ENCODE data around the gene RAPGEF5. TPM values are rescaled to one million over a fixed set of nuclear protein-coding genes. Genes with fewer than 3 reads are reported as not detected.

The RAPGEF5 gene
- total and polyA plus RNA-seq, 2 donors (not counting 3 experiments of a cell fraction or from before 2014, with no cell fraction given), result 10.0 to 43.2 TPM

- Histone ChIP-seq H3K9me1 (replicated peaks; ENCODE audit: control insufficient read depth, extremely low read depth, insufficient read depth, low read length) (no peaks in the 10 kb centered on the region), H3K36me3 (ENCODE audit: control insufficient read depth in 2 of 2, extremely low read depth in 1 of 2, insufficient read depth in 2 of 2, low read length in 2 of 2) (peaks cover 3 to 12% of the 10 kb centered on the region in 2 experiments), H3K27me3 (ENCODE audit: control insufficient read depth in 2 of 2, insufficient read depth in 2 of 2, low read length in 2 of 2) (no peaks in the 10 kb centered on the region), H3K9me3 (replicated peaks; ENCODE audit: control insufficient read depth, insufficient read depth, low read length) (no peaks in the 10 kb centered on the region), H3K27ac (ENCODE audit: insufficient read depth, low read depth, low read length) (no peak overlapping the region), H2AFZ (ENCODE audit: low read depth, low read length) (no peak overlapping the region), H3K79me2 (ENCODE audit: control insufficient read depth, insufficient read depth, low read length) (peaks cover 4% of the 10 kb centered on the region), H4K20me1 (replicated peaks; ENCODE audit: control insufficient read depth, extremely low read depth, insufficient read depth, low read length) (no peaks in the 10 kb centered on the region), H3K4me2 (ENCODE audit: insufficient read depth, low read length) (no peak overlapping the region), H3K4me1 (ENCODE audit: control insufficient read depth, extremely low read depth, insufficient read depth, low read length) (no peaks in the 10 kb centered on the region), H3K4me3 (replicated peaks in 1 of 3; ENCODE audit: insufficient read depth in 1 of 3, low read depth in 1 of 3, low read length in 3 of 3) (no peak overlapping the region), H3K9ac (replicated peaks; ENCODE audit: extremely low read depth, insufficient read depth, low read length) (no peak overlapping the region)
- DNase-seq (ENCODE audit: low read depth, low spot score) (no peak), FAIRE-seq (no peak)
- ChIA-PET CTCF (interaction anchor here (1.2 kb wide), 1 partner anchor 26 kb away, joined by 3 read pairs; no protein-coding TSS in a partner anchor), POLR2A (no interaction called here)
- dilution Hi-C loops (cut with MboI; ENCODE audit: extremely low pct_ligation_motif_present, low sequenced_read_pairs), result no loop called here
- TF ChIP-seq JUN (IDR thresholded peaks at IDR 0.05; ENCODE audit: borderline replicate concordance, insufficient read depth, insufficient read length, low read depth) (no peak), EZH2 (IDR thresholded peaks at IDR 0.05; ENCODE audit: borderline replicate concordance, low read depth, low read length, severe bottlenecking) (no peak), FOS (IDR thresholded peaks at IDR 0.05; ENCODE audit: borderline replicate concordance, insufficient read depth, low read length) (no peak), MAX (IDR thresholded peaks at IDR 0.05; ENCODE audit: insufficient read depth, insufficient read length) (no peak), MYC (IDR thresholded peaks at IDR 0.05; ENCODE audit: low read depth, low read length) (no peak), CTCF (IDR thresholded peaks at IDR 0.05; ENCODE audit: extremely low read depth in 1 of 2, insufficient read depth in 1 of 2, low read depth in 1 of 2, low read length in 2 of 2) (no peak), GATA2 (IDR thresholded peaks at IDR 0.05; ENCODE audit: insufficient read depth, insufficient read length, low read depth, low read length) (no peak), POLR2AphosphoS5 (IDR thresholded peaks at IDR 0.05; ENCODE audit: insufficient read depth, low read depth, low read length) (no peak), POLR2A (IDR thresholded peaks at IDR 0.05; ENCODE audit: low read depth, low read length) (no peak)
- intact Hi-C loops (cut with micrococcal nuclease), result no loop called here
- no TSS peak for BruUV-seq (replicated peaks)
Measured at GRCh38 chr7:22196429-22196828, 160.5 kb downstream of the RAPGEF5 start.

Data from endothelial cell of umbilical vein (primary cell).